ENCODE results near the gene CEP19.

DNA sequence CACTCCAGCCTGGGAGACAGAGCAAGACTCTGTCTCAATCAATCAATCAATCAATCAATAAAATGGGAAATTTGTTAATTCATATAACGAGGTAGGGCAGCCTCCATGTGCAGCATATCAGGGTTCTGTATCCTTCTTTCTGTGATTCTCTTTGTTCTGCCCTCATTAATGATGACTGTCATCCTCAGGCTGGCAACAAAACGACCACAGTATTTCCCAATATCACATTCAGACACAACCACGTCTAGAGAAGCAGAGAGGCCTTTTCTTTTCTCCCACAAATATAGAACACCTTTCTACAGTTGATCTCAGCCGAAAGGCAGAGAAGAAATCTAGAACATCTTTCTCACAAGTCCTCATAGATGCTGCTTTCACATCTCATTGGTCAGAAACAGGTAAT, 11.2 kb downstream of the CEP19 start:
- TF ChIP-seq, protein P1, sequence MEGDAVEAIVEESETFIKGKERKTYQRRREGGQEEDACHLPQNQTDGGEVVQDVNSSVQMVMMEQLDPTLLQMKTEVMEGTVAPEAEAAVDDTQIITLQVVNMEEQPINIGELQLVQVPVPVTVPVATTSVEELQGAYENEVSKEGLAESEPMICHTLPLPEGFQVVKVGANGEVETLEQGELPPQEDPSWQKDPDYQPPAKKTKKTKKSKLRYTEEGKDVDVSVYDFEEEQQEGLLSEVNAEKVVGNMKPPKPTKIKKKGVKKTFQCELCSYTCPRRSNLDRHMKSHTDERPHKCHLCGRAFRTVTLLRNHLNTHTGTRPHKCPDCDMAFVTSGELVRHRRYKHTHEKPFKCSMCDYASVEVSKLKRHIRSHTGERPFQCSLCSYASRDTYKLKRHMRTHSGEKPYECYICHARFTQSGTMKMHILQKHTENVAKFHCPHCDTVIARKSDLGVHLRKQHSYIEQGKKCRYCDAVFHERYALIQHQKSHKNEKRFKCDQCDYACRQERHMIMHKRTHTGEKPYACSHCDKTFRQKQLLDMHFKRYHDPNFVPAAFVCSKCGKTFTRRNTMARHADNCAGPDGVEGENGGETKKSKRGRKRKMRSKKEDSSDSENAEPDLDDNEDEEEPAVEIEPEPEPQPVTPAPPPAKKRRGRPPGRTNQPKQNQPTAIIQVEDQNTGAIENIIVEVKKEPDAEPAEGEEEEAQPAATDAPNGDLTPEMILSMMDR (IDR thresholded peaks at IDR 0.05): no peak
- TF ChIP-seq POLR2A (IDR thresholded peaks at IDR 0.05): no peak
- no peak for TF ChIP-seq EP300 (IDR thresholded peaks at IDR 0.05)
- no peak for TF ChIP-seq POLR2AphosphoS5 (IDR thresholded peaks at IDR 0.05)
